ENCODE measurements around the gene PGLYRP4.

Gene PGLYRP4

DNA sequence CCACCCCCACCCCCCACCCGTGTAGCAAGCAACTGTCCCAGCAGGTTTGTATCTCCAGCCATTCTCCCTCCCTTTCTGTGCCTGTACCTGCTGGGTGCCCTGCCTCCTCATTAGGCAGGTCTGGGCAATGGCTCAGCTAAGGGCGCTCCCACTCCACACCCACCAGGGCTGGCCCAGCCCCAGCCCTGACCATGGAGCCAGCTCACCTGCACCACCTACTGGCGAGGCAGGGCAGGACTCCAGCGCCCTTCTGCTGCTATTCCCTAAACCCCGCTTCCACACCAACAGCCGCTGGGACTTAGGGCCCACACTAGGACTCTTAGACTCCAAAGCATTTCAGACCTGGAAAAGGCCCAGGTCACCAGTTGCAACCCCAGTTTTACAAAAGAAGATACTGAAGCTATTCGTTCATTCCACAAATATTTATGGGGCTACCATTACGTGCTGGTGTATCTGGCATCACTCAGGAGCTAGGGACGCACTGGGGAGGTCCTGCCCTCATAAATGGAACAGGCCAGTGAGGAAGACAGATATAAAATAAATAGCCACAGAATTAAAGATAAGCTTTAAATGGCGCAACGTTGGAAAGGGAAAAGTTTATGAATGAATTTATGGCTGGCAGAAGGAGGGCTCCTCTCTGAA, 59.9 kb downstream of the PGLYRP4 start:
- peak; percentile 35 for DNase-seq (ENCODE audit: low spot score)

Measured in GM03348 (cell line).